HL-60 (cell line): Measurements from ENCODE around the gene TMEM237.

Experiments used
- CTCF ChIP-seq: IDR thresholded peaks from one replicate; pipeline ENCODE4 v1.5.1; 2011; ENCODE audit warnings: low read length, control low read depth, inconsistent platforms; ENCODE audit not compliant: insufficient read depth
- GABPA ChIP-seq: IDR thresholded peaks from 2 replicates; pipeline ENCODE4 v1.6.1; 2012; ENCODE audit warnings: low read depth
- POLR2AphosphoS5 ChIP-seq: IDR thresholded peaks from 2 replicates; pipeline ENCODE4 v1.6.1; 2012; ENCODE audit warnings: low read depth
- REST ChIP-seq: IDR thresholded peaks from 2 replicates; pipeline ENCODE4 v1.6.1; 2012; ENCODE audit warnings: low read depth; ENCODE audit not compliant: insufficient replicate concordance

- TF ChIP-seq CTCF (no peak), REST (no peak), POLR2AphosphoS5 (no peak), GABPA (no peak)
Observed at GRCh38 chr2:201668402-201668910, 25.2 kb upstream of the TMEM237 start.
